ENCODE data around the gene CNOT2.

DNA sequence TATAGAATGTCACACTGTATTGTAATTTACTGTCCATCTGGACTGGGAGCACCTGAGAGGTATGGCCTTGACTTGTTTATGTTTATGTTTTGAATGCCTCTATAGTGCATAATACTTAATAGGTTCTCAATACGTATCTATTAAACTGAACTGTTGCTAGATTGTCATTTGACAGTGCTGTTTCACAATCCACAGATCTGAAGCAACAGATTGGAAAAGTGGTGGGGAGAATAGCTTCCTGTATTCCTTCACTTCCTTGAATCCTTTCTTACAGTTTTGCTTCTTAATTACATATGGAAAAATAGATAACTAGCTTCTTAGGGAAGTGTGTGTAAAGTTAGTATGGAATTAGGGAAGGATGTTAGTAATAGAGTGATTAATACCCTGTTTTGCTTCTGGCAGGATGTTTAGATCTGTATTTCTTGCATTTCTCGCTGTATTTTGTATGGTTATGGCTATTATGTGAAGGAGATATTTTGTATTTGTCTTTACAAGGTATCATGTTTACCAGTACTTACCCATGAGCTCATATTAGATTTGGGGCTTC lies 4.5 kb downstream of the CNOT2 start:
- no peak for TF ChIP-seq POLR2AphosphoS5 (IDR thresholded peaks at IDR 0.05; ENCODE audit: low read depth, low read length)
- no peak for TF ChIP-seq FOXP2 (optimal IDR thresholded peaks at IDR 0.05; ENCODE audit: borderline replicate concordance, extremely low read depth, extremely low read length, insufficient read depth)
- TF ChIP-seq TAF1 (IDR thresholded peaks at IDR 0.05; ENCODE audit: borderline replicate concordance, insufficient read depth, low read length): no peak
